Heart left ventricle (tissue), 13 donors: ENCODE results near the gene TMEM170B.

ENCODE experiments used
- POLR2A ChIP-seq, 2 donors: fragments of 450-650 bp; IDR thresholded peaks; one replicate each; pipeline ENCODE4 v1.6.1; 2017; ENCODE audit warnings: antibody characterized with exemption in 2 of 2, mild to moderate bottlenecking in 2 of 2, moderate library complexity in 2 of 2
- TF ChIP-seq, protein P1 (sequence below), 12 donors: fragments of 200-600 bp; sonication (generic) in 4 of 12; IDR thresholded peaks; one replicate each; pipeline versions ENCODE4 v1.5.0 to v1.8.0; 2018 to 2022; ENCODE audit warnings: antibody characterized with exemption in 12 of 12, mild to moderate bottlenecking in 5 of 12
- donor health status: ischemic (EF 13 %, LVEDD 7.1; RV severe dilation, severe dysfunction).
- donor health status: DM: no; HTN: yes; CAD: no.
- donor health status: DM: no; HTN: no; CAD: no.
- donor health status: ischemic (EF 25% LVEDD 6.9; RV normal size, moderate dysfunction).
- donor health status: ischemic (EF 25% LVEDD 5.7; RV mildly dilated, moderate dysfunction).
- donor health status: ischemic (EF 35%, LVEDD 5.7; RV mildly dilated, moderate dysfunction).
- donor health status: nonischemic (EF 11% LVEDD 7.7; RV severe dilation, severe dysfunction).
- donor health status: DM: yes; HTN: yes; CAD: no.
- donor health status: PGD.
- donor health status: ischemic (EF 29% LVEDD 5.4; RV normal size, mild dysfunction).
- donor health status: nonischemic (EF 23%, LVEDD 6.1; RV moderate dilation, normal function).

DNA sequence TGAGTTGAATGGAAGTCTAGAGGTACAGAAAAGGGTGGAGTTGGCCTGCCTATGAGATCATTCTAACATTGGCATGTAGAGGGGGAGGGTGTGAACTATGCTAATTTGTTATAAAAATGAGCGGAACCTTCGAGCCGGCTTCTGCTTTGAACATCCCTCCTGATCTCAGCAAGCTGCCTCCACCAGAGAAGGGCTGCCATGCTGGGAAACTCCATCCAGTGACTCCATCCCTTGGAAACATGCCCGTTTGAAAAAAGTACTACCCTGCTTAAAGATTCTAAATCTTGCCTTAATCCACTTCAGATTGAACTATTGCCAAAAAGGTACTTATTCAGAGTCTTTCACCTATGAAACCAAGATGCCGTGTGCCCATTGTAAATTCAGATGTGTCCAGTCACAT lies 43.6 kb upstream of the TMEM170B start:
- TF ChIP-seq, protein P1, sequence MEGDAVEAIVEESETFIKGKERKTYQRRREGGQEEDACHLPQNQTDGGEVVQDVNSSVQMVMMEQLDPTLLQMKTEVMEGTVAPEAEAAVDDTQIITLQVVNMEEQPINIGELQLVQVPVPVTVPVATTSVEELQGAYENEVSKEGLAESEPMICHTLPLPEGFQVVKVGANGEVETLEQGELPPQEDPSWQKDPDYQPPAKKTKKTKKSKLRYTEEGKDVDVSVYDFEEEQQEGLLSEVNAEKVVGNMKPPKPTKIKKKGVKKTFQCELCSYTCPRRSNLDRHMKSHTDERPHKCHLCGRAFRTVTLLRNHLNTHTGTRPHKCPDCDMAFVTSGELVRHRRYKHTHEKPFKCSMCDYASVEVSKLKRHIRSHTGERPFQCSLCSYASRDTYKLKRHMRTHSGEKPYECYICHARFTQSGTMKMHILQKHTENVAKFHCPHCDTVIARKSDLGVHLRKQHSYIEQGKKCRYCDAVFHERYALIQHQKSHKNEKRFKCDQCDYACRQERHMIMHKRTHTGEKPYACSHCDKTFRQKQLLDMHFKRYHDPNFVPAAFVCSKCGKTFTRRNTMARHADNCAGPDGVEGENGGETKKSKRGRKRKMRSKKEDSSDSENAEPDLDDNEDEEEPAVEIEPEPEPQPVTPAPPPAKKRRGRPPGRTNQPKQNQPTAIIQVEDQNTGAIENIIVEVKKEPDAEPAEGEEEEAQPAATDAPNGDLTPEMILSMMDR (IDR thresholded peaks at IDR 0.05): no peak
- no peak for TF ChIP-seq POLR2A (IDR thresholded peaks at IDR 0.05)
